ENCODE measurements around the gene DNAH2.

DNA sequence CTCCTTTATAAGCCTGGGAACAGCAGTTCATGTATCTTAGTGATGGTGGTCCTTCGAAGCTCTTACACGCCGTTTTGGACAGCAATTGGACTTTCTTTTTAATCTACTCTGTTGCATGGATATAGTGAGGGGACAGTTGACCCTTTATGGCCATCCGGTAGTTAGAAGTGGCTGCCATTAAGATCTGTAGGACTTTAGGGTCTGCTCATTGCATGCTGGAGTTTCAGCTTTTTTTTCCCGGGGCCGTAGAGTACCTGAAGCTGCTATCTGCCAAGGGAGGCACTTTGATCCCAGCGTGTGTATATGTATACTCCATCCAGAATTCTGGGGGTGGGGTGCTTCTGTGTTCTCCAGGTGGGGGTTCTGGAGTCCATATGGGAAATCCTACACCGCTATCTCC lies 141.5 kb downstream of the DNAH2 start:
- no peak for TF ChIP-seq POLR2A (IDR thresholded peaks at IDR 0.05)
- TF ChIP-seq, protein P1, sequence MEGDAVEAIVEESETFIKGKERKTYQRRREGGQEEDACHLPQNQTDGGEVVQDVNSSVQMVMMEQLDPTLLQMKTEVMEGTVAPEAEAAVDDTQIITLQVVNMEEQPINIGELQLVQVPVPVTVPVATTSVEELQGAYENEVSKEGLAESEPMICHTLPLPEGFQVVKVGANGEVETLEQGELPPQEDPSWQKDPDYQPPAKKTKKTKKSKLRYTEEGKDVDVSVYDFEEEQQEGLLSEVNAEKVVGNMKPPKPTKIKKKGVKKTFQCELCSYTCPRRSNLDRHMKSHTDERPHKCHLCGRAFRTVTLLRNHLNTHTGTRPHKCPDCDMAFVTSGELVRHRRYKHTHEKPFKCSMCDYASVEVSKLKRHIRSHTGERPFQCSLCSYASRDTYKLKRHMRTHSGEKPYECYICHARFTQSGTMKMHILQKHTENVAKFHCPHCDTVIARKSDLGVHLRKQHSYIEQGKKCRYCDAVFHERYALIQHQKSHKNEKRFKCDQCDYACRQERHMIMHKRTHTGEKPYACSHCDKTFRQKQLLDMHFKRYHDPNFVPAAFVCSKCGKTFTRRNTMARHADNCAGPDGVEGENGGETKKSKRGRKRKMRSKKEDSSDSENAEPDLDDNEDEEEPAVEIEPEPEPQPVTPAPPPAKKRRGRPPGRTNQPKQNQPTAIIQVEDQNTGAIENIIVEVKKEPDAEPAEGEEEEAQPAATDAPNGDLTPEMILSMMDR (IDR thresholded peaks at IDR 0.05) = no peak
